Body of pancreas (tissue), 4 donors: ENCODE data around the gene CCL19. TPM values are rescaled to one million over a fixed set of nuclear protein-coding genes. Genes with fewer than 3 reads are reported as not detected.

ENCODE experiments used
- ATAC-seq: fragments of 150-250 bp; one replicate; pipeline ENCODE4 v1.9.1; 2016
- DNase-seq, 4 donors: peaks; one replicate each; pipeline ENCODE4 v3.0.0-alpha.2; 2019
- H3K27ac ChIP-seq, 4 donors: fragments of 200-600 bp; sonication (generic); 1 replicate in 3 of 4; 2 replicates in 1 of 4; pipeline versions ENCODE4 v1.5.1 to v1.6.1; 2016 to 2019; ENCODE audit warnings: mild to moderate bottlenecking in 1 of 4, mixed read lengths in 1 of 4, moderate library complexity in 1 of 4
- H3K27me3 ChIP-seq, 2 donors: fragments of 200-600 bp; sonication (generic); one replicate each; pipeline ENCODE4 v1.6.0; 2016; ENCODE audit warnings: mild to moderate bottlenecking in 1 of 2
- H3K36me3 ChIP-seq, 2 donors: fragments of 200-600 bp; sonication (generic); replicated peaks in 1 of 2; 2 replicates each; pipeline ENCODE4 v1.5.1; 2016; ENCODE audit warnings: low read depth in 2 of 2; ENCODE audit not compliant: insufficient read depth in 1 of 2
- H3K4me1 ChIP-seq: fragments of 200-600 bp; sonication (generic); one replicate; pipeline ENCODE4 v1.6.0; 2016
- H3K4me3 ChIP-seq, 2 donors: fragments of 200-600 bp; sonication (generic); 1 replicate in 1 of 2; 2 replicates in 1 of 2; pipeline ENCODE4 v1.5.1; 2016 to 2019
- H3K9me3 ChIP-seq, 3 donors: fragments of 200-600 bp; sonication (generic); 1 replicate in 2 of 3; 2 replicates in 1 of 3; pipeline ENCODE4 v1.5.1; 2016
- CTCF ChIP-seq, 7 experiments: fragments of 450-650 bp in 4 of 7; fragments of 200-600 bp in 3 of 7; sonication (generic) in 3 of 7; IDR thresholded peaks; one replicate each; pipeline ENCODE4 v1.5.1; 2016 to 2019; ENCODE audit warnings: antibody characterized with exemption in 7 of 7
- POLR2A ChIP-seq, 3 donors: fragments of 450-650 bp; IDR thresholded peaks; one replicate each; pipeline ENCODE4 v1.6.1; 2016; ENCODE audit warnings: antibody characterized with exemption in 3 of 3, mild to moderate bottlenecking in 2 of 3
- WGBS, 2 donors: methylation state at CpG; one replicate each; pipeline ENCODE4 v1.1.5; 2017; 5-methylcytosine and 5-hydroxymethylcytosine counted together
- intact Hi-C: fragments of 100-400 bp; cut with DNase I; formaldehyde crosslinking; loops from one replicate; pipeline ENCODE4 v1.15.1; 2023
- total RNA-seq, 2 donors: library from RNA; depleted of rRNA; stranded (reverse); fragments of >200 nt; gene quantifications; one replicate each; pipeline ENCODE4 v1.1.0, GENCODE V29; 2016

Gene CCL19
- total RNA-seq, 2 donors from 2014 or later = not detected

GRCh38 chr9:34654323-34655051, 36.6 kb downstream of the CCL19 start:
- intact Hi-C loops = no loop called here

GRCh38 chr9:34653151-34654072, 37.7 kb downstream of the CCL19 start:
- intact Hi-C loops = no loop called here
- Histone ChIP-seq H3K4me3 (no peak overlapping the region), H3K27ac (peak overlapping the region in 3 of 4 donors; percentile 19 to 47 (median 27)), H3K27me3 (no peaks in the 10 kb centered on the region), H3K36me3 (no peaks in the 10 kb centered on the region), H3K4me1 (peaks cover 52% of the 10 kb centered on the region), H3K9me3 (no peaks in the 10 kb centered on the region)
- 66 to 72% methylated on average over 11 of the region's 11 CpGs for WGBS, 2 donors
- ATAC-seq = no peak
- TF ChIP-seq POLR2A (IDR thresholded peaks at IDR 0.05) (no peak), CTCF (IDR thresholded peaks at IDR 0.05) (no peak)
- peak in 1 of 4 donors; percentile 18 for DNase-seq

More at GRCh38 chr9:34654323-34655051, 36.6 kb downstream of the CCL19 start:
- WGBS, 2 donors = 16% methylated on average over 7 to 11 of the region's 11 CpGs
- peaks cover 49% of the 10 kb centered on the region for H3K4me1 ChIP-seq
- no peaks in the 10 kb centered on the region for H3K9me3 ChIP-seq
- no peaks in the 10 kb centered on the region for H3K36me3 ChIP-seq
- H3K4me3 ChIP-seq = no peak overlapping the region
- peak; percentile 72 to 84 (median 77) for DNase-seq
- TF ChIP-seq POLR2A (IDR thresholded peaks at IDR 0.05) (no peak), CTCF (IDR thresholded peaks at IDR 0.05) (no peak)
- H3K27me3 ChIP-seq = no peaks in the 10 kb centered on the region
- peak; percentile 73 for ATAC-seq
- peak overlapping the region; percentile 25 to 57 (median 37) for H3K27ac ChIP-seq

- Histone ChIP-seq H3K36me3 (no peaks in the 10 kb centered on the region), H3K27ac (peak overlapping the region in 3 of 4 donors; percentile 71 to 75 (median 71)), H3K27me3 (no peaks in the 10 kb centered on the region), H3K9me3 (no peaks in the 10 kb centered on the region), H3K4me3 (no peak overlapping the region), H3K4me1 (peaks cover 60% of the 10 kb centered on the region)
- ATAC-seq = no peak
- no peak for DNase-seq
- intact Hi-C loops = no loop called here
- TF ChIP-seq CTCF (IDR thresholded peaks at IDR 0.05) (no peak), POLR2A (IDR thresholded peaks at IDR 0.05) (no peak)
- 43 to 55% methylated on average over 5 of the region's 5 CpGs for WGBS, 2 donors
Observed at GRCh38 chr9:34652602-34653000, 38.5 kb downstream of the CCL19 start.

- Histone ChIP-seq H3K4me3 (no peak within 1 kb of the TSS), H3K9me3 (no peaks in the 10 kb centered on the region), H3K27ac (peak within 1 kb of the TSS; percentile 60 to 75 (median 71)), H3K27me3 (no peaks in the 10 kb centered on the region), H3K36me3 (no peaks in the 10 kb centered on the region), H3K4me1 (peaks cover 66% of the 10 kb centered on the region)
- ATAC-seq (peak; percentile 62), DNase-seq (peak; percentile 64 to 72 (median 72))
- intact Hi-C loops = no loop called here
- 14 to 24% methylated on average over 16 to 23 of the region's 24 CpGs for WGBS, 2 donors
- TF ChIP-seq CTCF (IDR thresholded peaks at IDR 0.05) (no peak), POLR2A (IDR thresholded peaks at IDR 0.05) (no peak)
Observed at GRCh38 chr9:34651876-34652601, 39.0 kb downstream of the CCL19 start, which contains the start of gene IL11RA. IL11RA (plus strand) TSS chr9:34652185; CDS start chr9:34655218, 3,033 bp downstream.
